ENCODE data around the gene ECT2. TPM values are rescaled to one million over a fixed set of nuclear protein-coding genes. Genes with fewer than 3 reads are reported as not detected.

Gene ECT2
- total and polyA plus RNA-seq, 2 of the 8 experiments (the other 6 are each of a cell fraction or from before 2014, with no cell fraction given) = 19.5 to 88.7 TPM

- no peak for TF ChIP-seq CHD7 (IDR thresholded peaks at IDR 0.05; ENCODE audit: insufficient replicate concordance, low read length)
Measured at GRCh38 chr3:172853005-172853404, 102.5 kb downstream of the ECT2 start (continued).
